HG02981 (cell line): ENCODE results near the gene EPHX1.
"Not testable (repeated sequence)": the region's sequence is repeated elsewhere in the genome, so short reads cannot be mapped to it uniquely, and the experiment has no call there.

Experiments
- ATAC-seq: cut with Tn5 transposase; IDR thresholded peaks from one replicate; pipeline ENCODE4 v1.9.1; 2021; ENCODE audit warnings: mild to moderate bottlenecking, moderate library complexity; ENCODE audit not compliant: unreplicated experiment

EPHX1 gene

DNA sequence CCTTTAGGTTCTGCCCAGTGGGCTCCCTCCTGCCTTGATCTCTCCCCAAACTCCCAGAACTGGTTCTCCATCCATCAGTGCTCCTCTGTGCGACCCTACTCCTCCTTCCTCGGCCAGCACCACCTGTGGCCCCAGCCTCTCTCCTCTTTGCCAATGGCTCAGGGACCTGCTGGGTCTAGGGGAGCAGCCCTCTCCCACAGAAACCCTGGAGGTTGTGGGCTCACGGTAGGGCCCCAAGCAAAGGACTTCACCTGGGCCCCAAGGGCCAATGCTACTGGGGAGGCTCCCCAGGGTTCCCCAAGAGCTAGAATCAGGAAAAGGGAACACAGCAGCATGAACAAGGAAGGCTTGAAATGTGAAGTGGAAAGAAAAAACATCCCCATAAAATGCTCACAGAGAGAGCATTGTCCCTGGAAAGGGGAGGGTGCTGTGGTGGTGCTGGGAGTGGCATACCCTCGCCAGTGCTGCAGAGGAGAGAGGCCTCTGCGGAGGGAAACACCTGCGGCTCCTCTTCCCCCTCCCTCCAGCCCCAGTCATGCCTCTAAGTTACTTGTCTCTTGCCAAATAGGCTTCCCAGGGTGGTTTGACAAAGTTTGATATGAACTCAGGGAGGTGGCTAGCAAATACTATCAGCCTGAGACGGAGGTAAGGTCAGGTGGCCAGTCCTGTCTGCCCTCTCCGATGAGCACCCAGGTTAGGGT, 69.7 kb downstream of the EPHX1 start:
- no peak for ATAC-seq

DNA sequence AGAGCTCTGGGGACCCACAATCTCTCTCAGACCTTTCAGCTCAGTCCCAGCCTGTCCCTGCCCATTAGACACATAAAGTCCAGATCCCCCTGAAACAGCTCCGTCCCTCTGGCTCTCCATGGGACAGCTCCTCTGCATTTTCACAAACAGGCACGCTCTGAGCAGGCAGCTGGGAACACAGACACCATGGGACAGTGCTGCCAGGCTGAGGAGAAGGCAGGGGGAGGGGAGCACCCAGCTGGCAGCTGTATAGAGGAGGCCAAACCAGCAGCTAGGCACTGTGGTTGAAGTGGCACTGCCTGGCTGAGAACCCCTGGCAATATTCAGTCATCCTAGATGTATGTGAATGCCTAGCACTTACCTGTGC, 70.3 kb downstream of the EPHX1 start:
- no peak for ATAC-seq

DNA sequence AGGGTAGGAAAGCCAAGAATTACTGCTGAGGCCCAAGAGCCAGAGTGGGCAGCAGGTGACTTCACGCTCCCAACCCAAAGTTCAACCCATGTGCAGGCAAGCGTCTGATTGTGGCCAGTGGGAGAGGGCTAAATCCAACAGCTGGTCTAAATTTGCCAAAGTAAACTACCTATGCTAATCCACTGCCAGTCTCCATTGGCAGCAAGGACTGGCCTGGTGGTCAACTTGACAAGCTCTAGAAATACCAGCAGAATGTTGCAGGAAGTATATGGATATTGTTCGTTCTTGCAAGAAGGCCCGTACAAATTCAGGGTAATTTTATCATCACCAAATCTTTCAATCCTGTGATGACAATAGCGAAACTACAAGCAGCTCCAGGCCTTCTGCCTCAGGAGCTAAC, 70.7 kb downstream of the EPHX1 start:
- ATAC-seq: no peak

DNA sequence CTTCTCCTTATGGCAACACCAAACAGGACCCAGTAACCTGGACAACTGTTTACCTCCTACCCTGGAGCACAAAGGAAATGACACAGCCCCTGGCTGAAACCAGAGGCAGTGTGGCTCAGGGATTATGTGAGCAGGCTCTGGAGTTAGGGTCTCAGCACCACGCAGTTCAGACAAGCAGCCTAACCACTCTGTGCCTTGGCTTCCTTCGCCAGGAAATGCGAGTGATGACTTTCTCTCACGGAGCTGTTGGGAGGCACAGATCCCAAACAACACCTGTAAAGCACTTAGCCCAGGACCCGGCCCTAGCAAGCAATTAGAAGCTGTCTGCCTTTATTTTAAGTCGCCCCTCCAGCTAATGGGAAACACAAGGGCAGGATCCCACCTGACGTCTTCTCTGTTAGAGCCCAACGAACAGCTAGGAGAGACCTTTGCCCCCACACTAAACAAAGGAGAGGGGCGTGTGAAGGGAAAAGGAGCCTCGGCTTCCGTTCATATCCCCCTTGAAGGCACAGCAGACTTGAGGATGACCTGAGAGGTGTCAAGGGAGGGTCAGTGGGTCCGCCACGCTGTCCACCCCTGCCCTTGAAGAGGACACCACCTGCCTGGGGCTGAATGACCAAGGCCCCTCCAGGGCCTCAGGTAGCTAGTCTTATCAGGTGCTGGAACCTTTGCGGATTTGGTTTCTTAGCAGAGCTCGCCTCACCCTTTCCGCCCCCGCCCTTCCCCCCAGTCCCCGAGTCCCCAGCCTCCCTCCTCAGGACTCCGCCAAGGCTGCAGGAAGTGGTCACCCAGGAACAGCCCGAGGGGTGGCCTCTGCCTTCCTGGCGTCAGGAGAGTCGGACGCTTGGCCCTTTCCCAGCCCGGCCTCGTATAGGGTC, 71.4 kb downstream of the EPHX1 start:
- no peak for ATAC-seq

DNA sequence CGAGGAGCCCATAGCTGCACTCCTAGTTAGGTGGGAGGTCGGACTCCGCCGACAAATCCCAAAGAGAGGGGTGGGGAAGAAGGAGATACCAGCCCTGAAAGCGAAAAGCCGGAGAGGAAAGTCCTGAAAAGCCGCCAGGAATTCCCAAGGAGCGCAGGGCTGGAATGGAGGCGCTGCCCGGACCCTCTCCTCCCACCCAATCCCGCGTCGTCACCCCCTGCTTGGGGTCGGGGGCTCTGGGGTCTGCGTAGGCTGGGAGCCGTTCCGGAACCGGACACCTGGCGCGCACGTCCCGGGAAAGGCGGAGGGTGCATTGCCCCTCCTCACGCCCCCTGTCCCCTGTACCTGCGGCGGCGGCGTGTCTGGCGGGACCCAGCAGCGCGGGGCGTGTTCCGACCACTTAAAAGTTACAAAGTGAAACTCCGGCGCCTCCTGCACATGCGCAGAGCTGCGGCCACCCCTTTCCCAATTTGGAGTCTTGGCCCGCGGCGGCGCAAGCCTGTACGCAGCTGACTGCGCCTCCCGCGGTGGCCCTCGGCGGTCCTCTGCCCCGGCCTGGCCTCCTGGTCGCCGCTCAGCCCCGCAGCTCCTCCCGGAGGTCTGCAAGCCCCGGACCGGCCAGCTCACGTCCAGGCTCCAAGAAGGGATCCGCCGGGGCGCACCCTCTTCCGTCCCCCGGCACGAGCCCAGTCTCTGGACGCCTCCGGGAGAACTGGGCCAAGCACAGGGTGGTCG, 72.2 kb downstream of the EPHX1 start, which contains the start of gene TMEM63A:
TSS of gene TMEM63A (minus strand) at position 422 of the 735 bp plus-strand sequence. CDS start 4,800 bp downstream, outside the sequence.
- ATAC-seq: peak; percentile 51

DNA sequence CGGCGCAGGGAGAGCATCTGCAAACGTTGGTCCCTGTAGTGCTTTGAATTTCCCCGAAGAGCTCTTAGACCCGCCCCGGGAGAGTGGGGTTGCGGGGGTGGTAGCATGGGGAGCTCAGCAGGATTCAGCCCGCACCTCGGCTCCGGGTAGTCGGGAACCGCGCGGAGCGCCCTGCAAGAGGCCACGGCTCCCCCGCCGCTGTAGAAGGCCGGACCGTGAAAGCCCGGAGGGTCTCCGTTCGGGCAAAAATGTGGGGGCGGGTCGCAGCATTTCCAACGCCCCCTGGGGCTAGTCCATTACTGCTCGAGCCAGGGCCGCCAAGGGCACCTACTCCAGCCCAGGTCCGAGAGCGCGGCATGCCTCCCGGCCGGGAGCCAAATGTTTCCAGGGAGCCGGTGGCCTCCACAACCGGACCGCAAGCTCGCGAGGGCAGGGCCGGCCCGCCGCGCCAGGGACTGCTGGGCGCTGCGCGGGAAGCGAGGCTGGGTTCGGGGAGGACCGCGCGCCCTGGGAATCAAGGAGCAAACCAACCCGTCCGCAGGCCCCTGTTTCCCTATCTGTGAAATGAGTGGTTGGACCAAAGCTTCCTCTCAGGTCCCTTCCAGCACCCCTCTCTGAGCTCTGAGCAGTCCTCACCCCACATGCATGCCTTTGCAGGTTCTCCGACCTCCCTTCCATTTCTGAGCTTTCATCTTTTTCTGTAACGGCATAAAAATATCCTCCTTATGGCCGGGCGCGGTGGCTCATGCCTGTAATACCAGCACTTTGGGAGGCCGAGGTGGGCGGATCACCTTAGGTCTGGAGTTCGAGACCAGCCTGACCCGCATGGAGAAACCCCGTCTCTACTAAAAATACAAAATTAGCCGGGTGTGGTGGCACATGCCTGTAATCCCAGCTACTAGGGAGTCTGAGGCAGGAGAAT, 73.0 kb downstream of the EPHX1 start:
- peak; percentile 25 for ATAC-seq

DNA sequence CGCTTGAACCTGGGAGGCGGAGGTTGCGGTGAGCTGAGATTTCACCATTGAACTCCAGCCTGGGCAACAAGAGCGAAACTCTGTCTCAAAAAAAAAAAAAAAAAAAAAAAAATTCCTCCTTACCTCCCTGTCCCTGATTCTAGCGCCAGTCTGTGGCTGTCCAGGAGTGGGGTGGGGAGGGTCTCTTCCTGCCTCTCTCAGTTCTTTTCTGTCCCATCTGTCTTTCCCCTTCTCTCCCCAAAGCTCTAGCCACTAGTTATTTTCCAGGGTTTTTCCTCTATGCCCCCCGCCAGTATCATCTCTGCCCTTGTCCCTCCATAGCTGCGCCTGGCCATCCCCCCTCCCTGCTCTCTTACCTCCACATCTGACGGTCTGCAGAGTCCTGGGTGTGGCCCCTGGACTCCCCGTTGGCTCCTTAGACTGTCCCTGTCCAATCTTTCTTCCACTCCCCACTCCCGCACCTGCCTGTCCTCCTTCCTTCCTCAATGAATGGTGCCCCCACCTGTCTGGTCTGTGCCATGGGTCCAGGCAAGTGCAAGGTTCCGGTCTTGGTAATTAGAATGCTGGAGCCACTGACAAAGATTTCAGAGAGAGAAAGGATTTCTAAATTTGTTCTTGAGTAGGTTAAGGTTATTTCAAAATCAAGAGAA, 73.8 kb downstream of the EPHX1 start:
- no peak for ATAC-seq

DNA sequence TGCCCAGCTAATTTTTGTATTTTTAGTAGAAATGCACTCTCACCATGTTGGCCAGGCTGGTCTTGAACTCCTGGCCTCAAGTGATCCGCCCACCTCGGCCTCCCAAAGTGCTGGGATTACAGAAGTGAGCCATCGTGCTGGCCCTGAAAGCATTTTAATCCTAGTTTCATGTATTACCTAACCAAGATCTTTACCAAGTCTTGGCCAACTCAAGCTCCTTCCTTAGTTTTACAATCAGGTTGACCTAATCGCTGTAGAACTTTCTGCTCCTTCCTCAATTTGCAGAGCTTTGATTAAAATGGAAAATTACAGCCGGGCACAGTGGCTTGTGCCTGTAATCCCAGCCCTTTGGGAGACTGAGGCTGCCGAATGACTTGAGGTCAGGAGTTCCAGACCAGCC, 75.4 kb downstream of the EPHX1 start:
- ATAC-seq: no peak

DNA sequence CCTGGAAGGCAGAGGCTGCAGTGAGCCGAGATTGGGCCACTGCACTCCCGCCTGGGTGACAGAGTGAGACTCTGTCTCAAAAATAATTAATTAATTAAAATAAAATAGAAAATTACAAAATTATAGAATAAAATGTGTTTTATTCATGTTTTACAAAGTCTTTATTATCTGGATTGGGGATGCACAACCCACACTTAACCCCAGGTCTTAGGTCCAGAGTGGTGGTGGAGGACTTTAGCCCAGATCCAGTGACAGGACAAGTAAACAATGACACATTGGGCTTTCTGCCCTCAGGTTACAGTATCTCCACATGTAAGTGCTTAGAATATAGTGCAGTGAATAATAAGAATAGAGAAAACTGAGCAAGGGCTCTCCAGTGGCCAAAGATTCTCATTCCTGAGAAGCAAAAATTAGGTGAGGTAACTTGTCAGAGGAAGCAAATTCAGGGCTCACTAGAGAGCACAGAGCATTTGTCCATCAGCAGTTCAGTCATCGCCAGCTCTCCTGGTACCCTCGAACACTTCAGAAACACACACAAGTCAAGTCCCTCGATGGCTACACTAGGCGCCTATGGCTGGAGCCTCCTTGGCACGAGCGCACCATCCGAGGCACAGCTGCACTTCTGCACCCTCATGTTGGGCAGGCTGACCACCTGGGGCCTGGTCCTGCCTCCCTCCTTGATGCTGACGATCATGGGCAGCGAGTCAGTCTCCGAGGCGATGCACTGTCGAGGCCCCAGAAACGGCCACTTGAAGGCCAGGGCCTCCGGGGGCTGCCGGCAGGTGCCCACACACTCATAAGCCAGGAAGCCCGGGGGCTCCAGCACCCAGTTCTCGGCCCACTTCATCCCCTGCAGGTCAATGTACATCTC, 76.5 kb downstream of the EPHX1 start:
- ATAC-seq: no peak

DNA sequence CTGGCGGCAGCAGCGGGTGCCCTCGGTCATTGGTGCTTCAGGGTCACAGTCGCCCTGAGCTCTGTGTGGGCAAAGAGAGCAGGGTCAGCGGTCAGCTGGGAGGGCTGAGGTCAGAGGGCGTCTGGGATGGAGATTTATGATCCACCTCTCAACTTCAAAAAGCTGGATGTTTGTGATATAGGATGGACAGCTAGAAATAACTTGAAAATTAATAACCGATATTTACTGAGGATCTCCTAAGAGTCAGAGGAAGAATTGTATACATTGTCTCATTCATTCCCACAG, 77.0 kb downstream of the EPHX1 start:
- no peak for ATAC-seq

DNA sequence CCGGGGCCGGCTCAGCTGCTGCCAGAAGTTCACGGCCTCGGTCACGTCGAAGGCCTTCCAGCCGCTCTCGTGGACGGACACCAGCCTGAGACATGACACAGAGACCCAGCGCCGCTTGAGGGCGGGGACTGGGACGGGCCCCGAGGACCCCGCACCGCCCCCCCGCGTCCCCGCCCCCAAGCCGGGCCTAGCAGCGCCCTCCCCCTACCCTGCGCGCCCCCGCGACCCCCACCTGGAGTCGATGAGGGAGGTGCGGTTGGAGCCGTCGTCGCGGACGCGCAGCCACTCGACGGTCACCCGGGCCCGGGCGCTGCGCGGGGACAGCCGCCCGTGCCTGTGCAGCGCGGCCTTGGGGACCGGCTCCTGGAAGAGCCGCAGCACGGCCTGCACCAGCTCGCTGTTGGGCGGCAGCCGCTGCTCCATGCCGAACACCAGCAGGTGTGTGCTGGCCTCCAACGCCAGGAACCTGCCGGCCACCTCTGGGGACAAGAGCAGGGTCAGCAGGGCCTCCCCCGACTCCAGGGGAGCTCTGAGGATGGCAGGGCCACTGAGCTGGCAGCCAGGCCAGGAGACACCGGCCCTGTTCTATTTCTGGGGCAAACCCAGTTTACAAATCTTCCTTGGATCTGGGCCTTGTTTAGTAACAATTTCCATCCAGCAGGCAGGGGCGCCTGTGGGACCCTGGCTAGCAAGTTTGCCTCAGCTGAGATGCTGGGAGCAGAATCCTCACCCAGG, 77.8 kb downstream of the EPHX1 start:
- not testable (repeated sequence) for ATAC-seq

DNA sequence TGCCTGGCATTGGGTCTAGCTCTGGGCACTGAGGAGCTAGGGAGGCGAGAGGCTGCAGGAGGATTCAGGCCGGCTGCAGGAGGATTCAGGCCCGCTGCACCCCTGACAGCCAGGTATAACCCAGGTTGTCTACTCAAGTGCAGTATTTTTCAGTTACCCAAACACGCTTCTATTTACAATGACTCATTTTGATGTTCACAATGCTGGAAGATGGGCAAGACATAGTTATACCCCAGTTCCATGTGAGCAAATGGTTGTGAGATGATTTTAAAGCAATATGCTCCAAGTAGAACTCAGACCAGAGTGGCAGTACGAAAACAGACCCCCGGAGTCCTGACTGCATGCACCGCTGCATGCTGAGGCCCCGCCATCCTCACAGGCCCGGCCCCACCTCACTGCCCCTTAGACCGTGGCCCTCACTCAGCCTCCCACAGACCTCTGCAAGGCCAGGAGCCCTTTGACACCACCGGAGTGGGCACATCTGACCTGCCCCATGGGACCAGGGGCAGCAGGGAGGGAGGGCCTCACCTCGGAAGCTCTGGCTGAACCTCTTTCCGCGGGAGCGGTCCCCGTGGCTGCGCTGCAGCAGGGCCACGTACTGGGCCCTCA, 78.5 kb downstream of the EPHX1 start:
- ATAC-seq: no peak

DNA sequence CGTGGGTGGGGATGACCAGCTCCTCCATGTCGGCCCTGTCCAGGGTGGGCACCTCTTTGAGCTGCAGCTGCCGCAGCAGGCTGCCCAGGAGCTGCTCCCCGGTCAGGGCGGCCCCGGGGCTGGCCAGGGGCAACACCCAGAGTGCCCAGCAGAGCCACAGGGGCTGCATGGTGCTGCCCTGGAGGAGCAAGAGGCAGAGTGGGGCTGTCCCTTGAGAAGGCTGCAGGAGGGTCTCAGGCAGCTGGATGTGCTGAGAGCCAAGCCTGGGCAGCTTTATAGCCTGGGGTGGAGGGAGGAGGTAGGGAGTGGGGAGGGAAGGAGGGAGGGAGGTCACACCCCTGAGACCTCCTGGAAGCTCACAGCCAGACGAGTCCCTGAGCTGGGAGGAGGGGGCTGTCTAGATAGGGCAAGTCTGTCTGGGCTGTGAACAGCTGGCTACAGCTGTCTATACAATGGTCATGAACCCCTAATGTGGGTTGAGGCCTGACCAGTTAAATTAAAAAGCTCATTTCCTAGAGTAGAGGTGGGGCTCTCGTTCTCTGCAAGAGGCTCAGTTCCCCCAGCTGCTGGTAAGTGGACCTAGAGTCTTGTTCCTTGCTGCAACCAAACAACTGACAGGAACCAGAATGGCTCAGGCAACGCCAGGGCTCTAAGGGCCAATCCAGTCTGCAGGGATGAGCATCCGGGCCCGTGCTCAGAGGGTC, 79.1 kb downstream of the EPHX1 start, which contains the start of gene LEFTY1:
TSS of gene LEFTY1 (minus strand) at position 249 of the 704 bp plus-strand sequence. CDS start at position 169, 80 bp downstream.
- ATAC-seq: no peak

DNA sequence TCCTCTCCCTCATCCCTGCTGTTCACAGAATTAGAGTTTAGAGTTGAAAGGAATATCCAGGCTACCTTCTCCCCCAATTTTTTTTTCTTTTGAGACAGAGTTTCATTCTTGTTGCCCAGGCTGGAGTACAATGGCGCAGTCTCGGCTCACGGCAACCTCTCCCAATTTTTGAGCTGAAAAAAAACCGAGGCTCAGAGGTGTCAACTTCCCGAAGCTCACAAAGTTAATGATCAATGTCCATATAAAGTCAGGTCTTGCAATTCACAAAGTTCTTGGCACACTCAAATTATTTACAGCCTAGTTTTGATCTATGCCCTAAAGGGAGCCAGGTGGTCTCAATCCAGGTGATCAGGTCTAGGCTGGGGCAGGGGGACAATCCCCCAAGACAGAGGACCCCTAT, 79.8 kb downstream of the EPHX1 start:
- no peak for ATAC-seq

DNA sequence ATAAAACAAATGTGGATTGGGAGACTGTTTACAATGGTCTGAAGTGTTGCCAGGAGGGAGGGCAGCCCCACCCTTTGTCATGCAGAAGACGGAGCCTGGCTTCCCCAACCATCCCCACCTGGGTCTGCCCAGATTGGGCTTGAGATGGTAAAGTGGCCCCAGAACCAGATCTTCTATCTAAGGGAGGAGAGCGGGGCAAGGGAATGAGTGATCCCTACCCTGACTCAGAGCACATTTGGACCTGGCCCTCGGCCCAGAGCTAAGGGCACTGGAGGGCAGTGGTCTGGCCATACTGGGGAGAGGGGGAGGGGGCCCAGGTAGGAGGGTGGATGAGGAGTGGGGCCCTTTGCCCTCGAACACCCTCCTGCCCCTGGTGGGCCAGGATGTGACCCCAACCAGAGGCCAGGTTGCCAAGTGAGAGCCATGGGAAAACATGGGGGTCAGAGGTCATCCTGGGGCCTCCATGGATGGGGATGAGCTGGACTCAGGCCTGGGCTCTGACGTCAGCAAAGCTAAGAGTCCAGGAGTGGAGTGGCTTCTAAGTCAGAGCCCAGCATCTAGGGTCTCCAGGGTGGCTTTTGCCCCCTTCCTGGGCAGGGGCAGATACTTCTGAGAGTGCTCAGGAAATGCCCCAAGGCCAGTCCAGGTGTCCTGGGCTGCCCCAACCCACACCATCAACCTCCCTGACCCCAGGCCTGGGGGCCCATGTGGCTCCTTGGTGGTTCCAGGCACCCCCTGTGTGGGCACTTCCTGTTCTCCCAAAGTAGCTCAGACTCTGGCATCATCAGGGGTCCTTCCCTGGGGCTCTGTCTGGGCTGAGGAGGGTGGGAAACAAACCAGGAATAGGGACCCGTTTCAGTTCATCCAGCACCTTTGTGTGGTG, 80.7 kb downstream of the EPHX1 start:
- ATAC-seq: no peak

DNA sequence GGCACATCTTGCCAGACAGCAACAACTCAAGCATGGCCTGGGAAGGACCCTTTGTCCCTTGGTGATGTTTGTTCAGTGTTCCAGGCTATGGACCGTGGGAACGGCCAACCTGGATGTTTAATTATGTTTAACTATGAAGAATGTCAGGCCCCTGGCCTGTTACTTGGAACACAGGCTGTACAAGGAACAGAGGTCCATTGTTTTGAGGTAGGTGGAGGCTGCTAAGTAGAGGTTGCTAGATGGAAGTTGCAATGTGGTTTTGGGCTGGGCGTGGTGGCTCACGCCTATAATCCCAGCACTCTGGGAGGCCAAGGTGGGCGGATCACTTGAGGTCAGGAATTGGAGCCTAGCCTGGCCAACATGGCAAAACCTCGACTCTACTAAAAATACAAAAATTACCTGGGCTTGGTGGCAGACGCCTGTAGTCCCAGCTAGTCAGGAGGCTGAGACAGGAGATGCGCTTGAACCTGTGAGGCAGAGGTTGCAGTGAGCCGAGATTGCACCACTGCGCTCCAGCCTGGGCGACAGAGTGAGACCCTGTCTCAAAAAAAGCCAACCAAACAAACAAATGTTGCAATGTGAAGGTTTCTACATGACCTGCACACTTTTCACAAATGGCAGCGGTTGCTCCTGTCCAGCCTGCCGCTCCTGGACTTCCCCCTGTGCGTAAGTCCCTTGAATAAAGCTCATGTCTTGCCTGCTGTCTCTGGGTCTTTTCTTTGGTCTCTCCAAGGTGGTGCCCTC, 81.5 kb downstream of the EPHX1 start:
- ATAC-seq: no peak
